GM18909 (cell line): ENCODE results near the gene AGRN.
"Not testable (repeated sequence)": the region's sequence is repeated elsewhere in the genome, so short reads cannot be mapped to it uniquely, and the experiment has no call there.

Experiments used
- ATAC-seq: cut with Tn5 transposase; IDR thresholded peaks from one replicate; pipeline ENCODE4 v1.9.1; 2021; ENCODE audit warnings: mild to moderate bottlenecking; ENCODE audit not compliant: unreplicated experiment, poor library complexity

AGRN gene

DNA sequence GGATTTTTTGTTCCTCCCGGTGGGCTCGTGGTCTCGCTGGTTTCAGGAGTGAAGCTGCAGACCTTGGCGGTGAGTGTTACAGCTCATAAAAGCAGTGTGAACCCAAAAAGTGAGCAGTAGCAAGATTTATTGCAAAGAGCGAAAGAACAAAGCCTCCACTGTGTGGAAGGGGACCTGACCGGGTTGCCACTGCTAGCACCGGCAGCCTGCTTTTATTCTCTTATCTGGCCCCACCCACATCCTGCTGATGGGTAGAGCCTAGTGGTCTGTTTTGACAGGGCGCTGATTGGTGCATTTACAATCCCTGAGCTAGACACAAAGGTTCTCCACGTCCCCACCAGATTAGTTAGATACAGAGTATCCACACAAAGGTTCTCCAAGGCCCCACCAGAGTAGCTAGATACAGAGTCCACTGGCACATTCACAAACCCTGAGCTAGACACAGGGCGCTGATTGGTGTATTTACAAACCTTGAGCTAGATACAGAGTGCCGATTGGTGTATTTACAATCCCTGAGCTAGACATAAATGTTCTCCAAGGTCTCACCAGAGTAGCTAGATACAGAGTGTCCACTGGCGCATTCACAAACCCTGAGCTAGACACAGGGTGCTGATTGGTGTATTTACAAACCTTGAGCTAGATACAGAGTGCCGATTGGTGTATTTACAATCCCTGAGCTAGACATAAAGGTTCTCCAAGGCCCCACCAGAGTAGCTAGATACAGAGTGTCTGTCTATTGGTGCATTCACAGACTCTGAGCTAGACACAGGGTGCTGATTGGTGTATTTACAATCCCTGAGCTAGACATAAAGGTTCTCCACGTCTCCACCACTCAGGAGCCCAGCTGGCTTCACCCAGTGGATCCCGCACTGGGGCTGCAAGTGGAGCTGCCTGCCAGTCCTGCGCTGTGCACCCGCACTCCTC is 2.3 kb upstream of the AGRN start:
- ATAC-seq = not testable (repeated sequence)

GRCh38 chr1:1018321-1018685 is 1.6 kb upstream of the AGRN start:
- ATAC-seq = not testable (repeated sequence)

DNA sequence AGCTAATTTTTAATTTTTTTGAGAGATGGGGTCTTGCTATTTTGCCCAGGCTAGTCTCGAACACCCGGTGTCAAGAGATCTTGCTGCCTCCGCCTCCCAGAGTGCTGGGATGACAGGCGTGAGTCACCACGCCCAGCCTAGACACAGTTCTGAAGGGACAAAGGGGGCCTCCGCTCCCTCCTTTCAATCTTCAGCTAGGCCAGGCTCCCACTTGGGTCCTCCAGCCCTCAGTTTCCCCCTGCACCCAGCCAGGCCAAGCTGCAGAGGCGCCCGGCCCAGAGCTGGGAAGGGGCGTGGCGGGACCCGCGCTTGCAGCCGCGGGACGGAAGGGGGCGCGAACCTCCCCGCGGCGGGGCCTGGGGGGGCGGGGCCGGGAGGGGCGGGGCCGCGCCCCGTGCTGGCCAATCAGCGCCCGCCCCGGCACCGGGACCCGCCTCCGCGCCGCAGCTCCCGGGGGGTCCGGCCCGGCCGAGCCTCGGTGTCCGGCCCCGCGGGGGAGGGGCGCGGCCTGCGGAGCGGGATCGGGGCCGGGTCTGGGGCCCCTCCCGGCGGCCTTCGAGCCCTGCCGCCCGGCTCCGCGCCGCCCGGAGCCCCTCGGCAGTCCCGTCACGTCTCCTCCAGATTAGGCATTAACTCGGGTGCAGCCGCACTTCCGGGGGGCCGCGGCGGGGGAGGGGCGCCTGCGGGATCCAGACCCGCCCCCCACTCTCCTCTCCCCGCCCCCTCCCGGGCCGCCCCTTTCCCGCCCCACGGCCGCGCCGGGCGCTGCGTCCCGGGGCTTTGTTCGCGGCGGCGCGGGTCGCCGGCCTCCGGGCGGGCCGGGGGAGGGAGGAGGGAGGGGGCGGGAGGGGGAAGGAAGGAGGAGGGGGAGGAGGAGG is 559 bp upstream of the AGRN start:
- peak; percentile 74 for ATAC-seq

GRCh38 chr1:1020415-1021009 is 592 bp downstream of the AGRN start:
- ATAC-seq = peak; percentile 14

- ATAC-seq = no peak
Observed at GRCh38 chr1:1021010-1021919, 1.3 kb downstream of the AGRN start.

GRCh38 chr1:1021920-1022259 is 2.0 kb downstream of the AGRN start:
- ATAC-seq = no peak

- ATAC-seq = no peak
Observed at GRCh38 chr1:1022302-1023009, 2.5 kb downstream of the AGRN start.

DNA sequence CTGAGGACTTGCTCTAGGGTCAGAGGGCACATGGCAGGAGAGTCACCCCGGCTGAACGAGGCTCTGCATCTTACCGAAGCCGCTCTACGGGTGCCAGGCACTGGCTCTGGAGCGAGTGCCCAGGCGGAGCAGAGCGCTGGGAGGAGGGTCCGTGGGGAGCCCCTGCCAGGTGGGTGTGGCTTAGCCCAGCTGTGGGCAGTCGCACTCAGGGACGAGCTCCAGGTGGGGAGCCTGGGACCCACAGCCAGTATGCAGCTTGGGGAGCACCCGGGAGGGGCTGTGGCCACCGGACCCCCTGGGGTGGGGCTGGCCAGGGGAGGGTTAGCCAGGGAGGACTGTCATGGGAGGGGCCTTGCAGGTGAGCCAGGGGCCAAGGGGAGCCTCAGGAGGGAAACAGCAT is 3.8 kb downstream of the AGRN start:
- ATAC-seq = no peak

DNA sequence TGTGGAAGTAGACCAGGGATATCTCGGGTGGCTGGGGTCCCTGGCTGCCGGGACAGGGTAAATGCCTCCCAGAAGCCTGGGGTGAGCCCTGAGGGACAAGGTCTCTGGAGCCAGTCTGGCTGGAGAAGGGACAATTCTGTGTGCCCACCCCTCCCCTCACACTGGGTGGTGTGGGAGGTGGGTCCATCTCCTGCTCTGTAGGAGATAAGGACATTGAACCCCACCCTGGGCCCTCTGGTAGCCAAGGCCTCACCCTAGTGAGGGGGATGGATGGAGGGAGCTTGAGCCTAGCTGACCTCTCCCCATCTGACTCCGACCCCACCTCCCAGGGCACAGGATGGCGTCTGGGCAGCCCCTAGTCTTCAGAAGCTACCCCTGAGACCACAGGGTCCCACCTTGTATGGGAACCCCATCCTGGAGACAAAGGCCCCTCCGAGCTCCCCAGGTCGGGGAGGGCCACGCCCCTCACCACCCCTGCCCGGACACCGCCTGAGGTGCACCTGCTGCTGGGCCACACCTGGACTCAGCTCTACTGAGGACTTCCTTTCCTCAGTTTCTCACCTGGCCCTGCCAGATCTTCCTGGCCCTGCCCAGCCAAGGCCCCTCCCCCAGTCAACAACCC is 4.3 kb downstream of the AGRN start:
- no peak for ATAC-seq

- no peak for ATAC-seq
Observed at GRCh38 chr1:1024771-1025699, 5.1 kb downstream of the AGRN start.

DNA sequence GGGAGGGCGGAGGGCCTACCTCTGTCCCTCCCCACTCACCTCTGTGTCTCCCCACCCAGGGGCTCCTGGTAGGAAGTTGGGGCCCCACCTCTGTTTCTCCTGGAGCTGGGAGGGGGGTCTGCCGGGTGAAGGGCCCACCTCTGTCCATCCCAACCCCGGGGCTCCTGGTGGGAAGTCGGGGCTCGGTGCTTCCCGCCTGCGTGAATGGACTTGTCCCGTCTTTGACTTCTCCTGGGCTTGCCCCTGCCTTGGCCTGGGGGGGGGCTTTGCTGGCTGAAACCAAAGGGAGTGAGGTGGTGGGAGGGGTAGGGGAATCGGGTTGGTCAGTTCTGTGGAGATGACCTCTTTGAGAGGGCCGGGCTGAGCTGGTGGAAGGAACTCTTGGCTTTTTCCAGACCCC is 5.8 kb downstream of the AGRN start:
- ATAC-seq = no peak

DNA sequence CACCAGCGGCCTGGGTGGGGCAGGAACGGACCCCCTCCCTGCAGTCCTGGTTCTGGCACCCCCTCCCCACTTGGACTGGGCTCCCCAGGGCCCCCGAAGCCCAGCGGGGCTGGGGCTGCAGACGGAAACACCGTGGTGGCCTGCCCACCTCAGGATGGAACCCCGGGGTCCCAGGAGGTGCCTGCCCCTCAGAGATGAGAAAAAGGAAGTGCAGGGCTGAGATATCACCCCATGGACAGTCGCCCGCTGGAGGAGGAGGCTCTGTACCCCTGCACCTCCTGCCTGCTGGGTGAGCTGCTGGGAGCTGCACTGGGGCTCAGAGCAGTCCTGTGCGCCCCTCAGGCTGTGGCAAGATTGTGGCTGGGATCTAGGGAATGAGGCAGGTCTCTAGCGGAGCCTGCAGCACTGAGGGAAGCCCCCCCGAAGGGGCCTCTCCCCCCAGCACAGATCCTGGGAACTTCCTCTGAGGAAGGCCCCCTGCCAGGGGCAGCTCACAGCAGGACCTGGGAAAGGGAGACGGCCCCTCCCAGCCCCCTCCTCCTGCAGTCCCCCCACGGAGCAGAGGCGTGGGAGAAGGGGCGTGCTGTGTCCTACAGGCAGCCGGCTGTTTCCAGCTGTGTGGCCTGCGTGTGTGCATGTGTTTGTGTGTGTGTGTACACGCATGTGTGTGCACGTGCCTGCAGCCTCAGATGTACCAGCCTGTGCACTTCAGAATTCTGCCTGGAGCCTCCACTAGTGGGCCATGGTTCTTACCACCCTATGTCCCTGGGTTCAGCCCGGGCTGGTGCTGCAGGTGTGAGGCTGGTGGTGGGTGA is 6.9 kb downstream of the AGRN start:
- no peak for ATAC-seq

DNA sequence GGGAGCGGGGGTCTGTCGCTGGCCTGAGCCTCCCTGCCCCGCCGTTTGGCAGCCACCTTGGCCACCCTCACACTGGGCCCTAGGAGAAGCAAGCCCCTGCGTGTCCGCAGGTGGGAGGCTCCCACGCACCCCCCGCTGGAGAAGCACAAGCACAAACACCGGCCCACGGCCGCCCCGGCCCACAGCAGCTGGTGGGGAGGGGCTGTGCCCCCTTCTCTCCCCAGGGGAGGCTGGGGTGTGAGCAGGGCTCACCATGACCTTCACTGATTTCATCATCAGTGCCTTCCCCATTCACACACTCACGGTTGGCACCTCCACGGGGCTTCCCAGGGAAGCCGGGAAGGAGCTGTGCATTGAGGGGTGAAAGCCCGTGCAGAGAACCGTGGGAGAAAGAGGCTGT is 7.9 kb downstream of the AGRN start:
- ATAC-seq = no peak

GRCh38 chr1:1030867-1031658 is 11.1 kb downstream of the AGRN start:
- ATAC-seq = not testable (repeated sequence)

- no peak for ATAC-seq
Observed at GRCh38 chr1:1031659-1032235, 11.8 kb downstream of the AGRN start.

DNA sequence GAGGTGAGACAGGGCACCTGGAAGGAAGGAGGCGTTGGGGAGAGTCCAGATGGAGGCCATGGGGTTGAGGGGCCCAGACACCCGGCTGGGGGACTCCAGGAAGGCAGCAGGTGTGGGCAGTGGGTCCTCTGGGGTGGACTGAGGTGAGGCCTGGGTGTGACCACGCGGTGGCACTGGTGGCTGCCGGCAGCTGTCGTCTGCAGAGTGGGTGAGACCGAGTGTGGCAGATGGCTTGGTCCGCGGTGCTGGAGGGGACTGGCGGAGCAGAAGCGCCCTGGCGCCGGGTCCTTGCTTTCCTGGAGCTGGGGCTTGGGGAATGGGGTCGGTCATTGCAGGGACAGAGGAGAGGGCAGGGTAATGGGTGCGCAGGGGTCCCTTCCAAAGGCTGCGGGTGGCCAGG is 12.5 kb downstream of the AGRN start:
- peak; percentile 19 for ATAC-seq
